Caki2 (cell line): Measurements from ENCODE around the gene CNFN. TPM values are rescaled to one million over a fixed set of nuclear protein-coding genes. Genes with fewer than 3 reads are reported as not detected.

Experiments
- DNase-seq: peaks from one replicate; pipeline ENCODE4 v3.0.0-alpha.2; 2015; ENCODE audit warnings: low read depth
- in situ Hi-C: cut with HindIII; loops from 2 replicates; pipeline ENCODE4 v1.10.0; 2016; ENCODE audit warnings: low sequenced_read_pairs, low pct_unique_long_range_greater_than_20kb, mixed read lengths
- total RNA-seq: library from RNA; depleted of rRNA; stranded (reverse); fragments of >200 nt; shearing (Covaris generic); gene quantifications from 2 replicates; pipeline ENCODE4 v1.2.3, GENCODE V29; 2014; ENCODE audit warnings: low replicate concordance

CNFN gene
- total RNA-seq, 1 experiment from 2014 or later, result not detected

DNA sequence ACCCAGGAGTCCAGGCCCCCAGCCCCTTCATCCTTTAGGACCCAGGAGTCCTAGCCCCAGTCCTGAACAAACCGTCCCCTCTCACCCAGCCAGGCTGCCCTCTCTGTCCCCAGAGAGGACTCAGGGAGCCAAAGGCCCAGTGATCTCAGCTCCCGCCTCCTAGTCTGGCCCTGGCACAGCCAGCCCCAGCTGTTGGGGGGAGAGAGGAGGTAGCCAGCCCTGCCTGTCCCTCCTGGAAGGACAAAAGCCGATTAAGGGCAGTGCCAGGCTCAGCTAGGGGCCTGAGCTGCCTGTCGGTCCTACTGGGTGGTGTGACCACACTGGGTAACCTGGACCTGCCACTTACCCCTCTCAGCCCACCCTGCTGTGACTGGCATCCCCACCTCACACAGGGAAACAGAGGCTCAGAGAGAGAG lies 22.6 kb upstream of the CNFN start:
- no peak for DNase-seq
- in situ Hi-C loops, result no loop called here

- in situ Hi-C loops, result no loop called here
- DNase-seq, result no peak
These were observed 22.1 kb upstream of the CNFN start for GRCh38 chr19:42412227-42412626.

DNA sequence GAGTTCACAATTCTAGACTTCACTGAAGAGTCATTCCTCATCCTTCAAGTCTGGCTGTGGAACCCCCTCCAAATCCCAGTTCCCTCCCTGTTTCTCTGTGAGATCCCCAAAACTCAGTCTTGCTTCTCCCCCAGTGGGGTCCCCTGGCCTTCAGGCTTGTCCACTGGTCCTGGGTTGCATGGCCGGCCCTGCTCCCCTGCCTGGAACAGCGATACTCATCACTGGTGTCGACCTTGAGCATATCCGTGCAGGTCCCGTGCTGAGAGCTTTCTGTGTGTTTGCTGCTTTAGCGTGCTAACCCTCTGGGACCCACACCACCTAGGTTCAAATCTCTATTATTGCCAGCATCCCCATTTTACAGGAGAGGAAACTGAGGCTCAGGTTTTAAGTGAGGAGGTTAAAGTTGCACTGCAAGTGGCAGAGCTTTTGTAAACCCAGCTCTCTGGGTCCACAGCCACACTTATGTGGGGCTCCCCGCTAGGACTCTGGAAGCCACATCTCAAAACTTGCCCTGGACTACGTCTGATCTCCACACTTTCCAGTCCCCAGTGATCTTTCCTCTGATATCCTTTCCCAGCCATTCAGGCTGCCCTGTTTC lies 21.6 kb upstream of the CNFN start:
- DNase-seq, result no peak
- in situ Hi-C loops, result no loop called here

- DNase-seq, result no peak
- in situ Hi-C loops, result no loop called here
These were observed 20.3 kb upstream of the CNFN start for GRCh38 chr19:42410371-42410770.

DNA sequence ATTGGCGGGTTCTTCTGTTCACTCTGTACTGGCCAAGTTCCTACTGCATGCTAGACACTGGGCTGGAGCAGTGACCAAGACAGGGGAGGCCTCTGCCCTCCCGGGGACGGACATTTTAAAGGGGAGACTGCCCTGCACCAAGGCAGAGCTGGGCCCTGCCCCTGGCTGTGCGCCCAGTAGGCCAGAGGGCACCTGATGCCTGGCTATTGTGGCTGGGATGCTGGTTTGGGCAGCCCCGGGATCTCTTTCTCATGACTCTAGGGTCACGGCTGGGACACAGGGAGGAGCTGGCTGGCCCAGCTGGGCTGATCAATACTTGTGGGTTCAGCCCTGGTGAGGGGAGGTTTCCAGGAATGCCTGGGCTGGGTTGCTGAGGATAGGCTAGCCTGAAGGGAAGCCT lies 19.4 kb upstream of the CNFN start:
- DNase-seq, result no peak
- in situ Hi-C loops, result no loop called here

GRCh38 chr19:42407816-42408175 lies 17.7 kb upstream of the CNFN start:
- in situ Hi-C loops, result no loop called here
- DNase-seq, result no peak

DNA sequence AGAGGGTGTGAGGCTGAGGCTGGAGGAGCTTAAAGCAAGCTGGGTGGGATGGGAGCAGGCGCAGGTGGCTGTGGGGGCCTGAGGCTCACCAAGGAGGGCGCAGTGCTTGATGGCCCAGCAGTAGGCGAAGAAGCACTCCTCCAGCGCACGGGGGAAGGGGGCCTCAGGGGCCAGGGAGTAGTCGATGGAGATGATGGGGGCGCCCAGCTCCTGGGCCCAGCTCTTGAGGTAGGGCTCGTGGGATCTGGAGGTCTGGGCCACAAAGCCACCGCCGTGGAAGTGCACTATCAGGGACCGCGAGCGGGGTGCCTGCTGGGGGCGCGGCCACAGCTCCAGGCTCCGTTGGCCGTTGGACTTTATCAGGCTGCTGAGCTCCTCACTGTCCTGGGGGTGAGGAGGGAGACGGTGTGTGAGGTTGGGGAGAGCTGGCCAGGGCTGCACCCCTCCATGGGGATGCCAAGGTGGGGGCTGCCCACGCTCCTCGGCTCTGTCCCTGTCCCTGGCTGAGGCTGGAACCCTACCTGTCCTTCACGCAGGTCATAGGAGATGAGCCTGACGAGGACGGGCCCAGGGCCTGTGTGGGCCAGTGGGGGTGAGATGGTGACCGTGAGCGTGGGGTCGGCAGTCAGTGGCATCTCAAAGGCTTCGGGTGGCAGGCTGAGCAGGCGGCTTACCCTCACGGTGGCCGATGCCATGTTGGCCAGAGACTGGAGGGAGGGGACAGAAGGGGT lies 17.2 kb upstream of the CNFN start:
- DNase-seq, result no peak
- in situ Hi-C loops, result no loop called here

DNA sequence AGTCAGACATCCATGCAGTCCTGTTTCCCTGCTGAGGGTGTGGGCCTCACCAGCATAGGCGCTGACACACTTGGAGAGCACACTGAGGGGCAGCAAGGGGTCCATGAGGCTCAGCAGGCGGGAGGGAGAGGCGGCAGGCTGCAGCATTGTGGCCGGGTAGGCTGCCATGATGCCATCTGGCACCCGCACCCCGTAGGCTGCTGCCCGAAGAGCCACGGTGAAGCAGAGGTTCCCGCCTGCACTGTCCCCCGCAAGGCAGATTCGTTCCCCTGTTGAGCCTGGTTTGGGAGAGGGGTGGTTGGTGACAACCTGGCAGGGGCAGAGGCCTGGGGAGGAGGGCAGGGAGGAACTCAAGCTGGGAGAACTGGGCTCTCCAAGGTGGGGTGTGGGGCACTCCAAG lies 16.0 kb upstream of the CNFN start:
- in situ Hi-C loops, result no loop called here
- DNase-seq, result no peak

- no peak for DNase-seq
- in situ Hi-C loops, result no loop called here
These were observed 13.5 kb upstream of the CNFN start for GRCh38 chr19:42403586-42403985.

- DNase-seq, result no peak
- in situ Hi-C loops, result no loop called here
These were observed 12.4 kb upstream of the CNFN start for GRCh38 chr19:42402376-42403116.

DNA sequence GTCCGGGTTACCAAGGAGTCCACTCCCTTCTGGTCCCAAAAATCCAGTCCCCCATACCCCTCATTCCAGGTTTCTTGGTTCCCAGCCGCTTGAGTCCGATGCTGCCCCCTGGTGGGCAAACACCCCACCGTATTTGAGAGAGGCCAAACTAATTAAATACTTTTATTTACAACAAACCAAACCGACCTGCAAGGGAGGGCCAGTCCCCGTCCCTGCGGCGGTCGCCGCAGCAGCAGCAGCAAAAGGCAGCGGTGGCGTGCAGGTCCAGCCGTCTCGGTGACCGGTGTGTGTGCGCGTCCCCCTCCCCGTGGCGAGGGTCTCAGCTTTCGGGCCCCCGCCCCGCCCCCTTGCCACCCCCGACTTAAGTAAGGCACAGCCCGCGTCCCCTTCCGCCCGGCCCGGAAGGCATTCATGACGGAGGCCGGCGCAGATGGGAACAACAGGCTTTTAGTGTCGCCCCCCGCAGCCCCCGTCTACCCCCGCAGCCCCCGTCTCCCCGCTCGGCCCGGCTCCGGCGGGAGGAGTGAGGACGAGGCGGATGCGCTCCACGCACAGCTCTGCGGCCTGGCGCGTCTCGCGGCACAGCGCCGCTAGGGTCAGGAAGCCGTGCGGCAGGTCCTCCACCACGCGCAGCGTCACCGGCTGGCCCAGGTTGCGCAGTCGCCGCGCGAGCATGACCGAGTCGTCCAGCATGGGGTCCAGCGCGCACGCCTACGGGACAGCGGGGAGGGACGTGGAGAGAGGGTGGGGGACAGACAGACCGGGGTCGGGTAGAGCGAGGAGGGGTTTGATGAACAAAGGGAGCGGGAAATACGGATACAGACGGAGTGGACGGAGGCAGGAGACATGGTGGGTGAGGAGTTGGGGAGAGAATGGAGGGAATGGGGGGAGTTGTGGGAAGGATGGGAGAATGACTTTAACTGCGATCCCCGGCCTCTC lies 11.5 kb upstream of the CNFN start:
- peak; percentile 61 for DNase-seq
- in situ Hi-C loops, result no loop called here

DNA sequence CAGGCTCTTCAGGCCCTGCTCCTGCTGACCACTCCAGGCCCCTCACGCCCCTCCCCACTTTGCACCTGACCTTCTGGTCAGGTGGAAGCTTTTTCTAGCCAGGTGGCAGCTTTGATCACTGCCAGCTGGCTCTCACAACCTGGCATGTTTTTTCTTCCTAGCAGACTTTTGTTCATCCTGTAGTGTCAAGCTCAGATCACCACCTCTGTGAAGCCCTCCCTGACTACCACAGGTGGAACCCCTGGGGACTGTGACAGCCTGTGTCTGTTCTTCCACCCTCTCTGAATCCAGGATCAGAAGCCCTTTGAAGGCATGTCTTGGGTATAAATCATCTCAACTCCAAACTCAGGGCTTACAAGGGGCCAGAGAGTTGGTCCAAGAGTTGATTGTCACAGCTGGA lies 10.3 kb upstream of the CNFN start:
- DNase-seq, result no peak
- in situ Hi-C loops, result no loop called here

DNA sequence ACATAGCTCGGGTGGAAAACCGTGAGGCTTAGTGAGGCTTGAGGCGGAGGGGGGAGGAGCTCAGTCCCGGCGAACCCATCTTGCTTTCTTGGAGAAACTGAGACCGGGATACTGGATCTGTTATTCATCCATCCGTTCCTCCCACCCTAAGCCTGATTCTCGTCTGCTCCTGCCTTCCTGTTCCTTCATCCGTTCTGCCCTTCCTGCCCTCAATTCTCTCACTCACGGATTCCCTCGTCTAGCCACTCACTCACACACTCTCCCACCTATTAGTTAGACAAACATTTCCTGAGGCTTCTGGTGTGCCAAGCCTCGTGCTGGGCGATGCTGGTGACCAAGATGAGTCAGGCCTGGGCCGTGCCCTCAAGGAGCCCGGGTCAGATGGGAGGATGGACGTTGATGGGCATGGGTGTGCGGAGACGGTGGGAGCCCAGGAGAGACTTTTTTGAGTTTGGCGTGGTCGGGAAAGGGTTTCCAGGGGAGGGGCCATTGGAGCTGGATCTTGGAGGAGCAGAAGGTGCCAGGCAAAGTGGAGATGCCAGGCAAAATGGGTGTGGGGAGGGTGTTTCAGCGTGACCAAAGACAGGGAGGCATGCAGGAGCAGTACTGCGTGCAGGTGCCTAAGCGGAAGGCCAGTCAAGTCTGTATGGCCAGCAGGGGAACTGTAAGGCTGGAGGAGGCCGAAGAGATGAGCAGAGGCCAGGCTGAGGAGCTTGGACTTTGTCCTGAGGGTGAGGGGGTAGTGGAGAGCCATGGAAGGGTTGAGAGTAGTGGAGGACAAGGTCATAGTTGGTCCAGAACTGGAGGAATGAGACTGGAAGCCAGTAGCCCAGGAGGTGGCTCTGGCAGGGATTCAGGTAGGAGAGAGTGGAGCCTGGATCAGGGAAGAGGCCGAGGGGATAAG lies 7.4 kb upstream of the CNFN start:
- DNase-seq, result no peak
- in situ Hi-C loops, result no loop called here

DNA sequence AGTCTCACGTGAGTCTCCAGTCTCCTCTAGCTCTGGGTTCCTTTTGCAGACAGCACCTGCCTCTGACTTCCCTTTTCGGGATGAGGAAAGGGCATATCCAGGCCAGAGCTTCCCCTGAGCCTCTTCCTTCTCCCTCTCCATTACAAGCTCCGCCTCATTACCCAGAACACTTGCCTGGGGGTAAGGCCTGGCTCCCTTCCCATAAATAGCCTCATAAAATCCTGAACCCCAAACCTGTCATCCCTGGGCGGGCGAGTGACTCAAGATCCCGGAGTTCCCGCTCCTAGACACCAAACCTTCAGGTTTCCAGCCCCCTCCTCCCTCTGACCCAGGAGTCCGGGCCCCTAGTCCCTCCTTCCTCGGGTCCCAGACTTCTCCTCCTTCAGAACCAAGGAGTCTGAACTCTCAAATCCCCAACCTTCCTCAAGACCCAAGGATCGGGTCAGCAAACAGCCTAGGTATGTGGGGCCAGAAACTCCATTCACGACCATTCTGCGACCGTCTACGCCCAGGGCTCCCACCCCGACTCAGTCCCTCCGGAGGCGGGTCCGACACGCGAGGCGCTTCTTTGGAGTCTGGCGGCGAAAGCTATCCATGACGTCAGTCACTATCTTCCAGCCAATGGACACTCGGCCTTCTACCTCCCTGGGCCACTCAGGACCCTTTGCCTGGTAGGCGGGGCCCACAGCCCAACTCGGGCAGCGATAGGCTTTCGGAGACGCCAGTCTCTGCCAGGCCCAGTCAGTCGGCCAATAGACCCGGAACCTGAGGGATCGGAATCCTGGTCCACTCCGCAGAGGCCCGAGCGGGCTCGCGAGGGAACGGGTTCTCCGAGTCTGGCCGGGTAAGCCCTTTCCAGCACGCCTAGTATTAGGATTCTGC lies 6.5 kb upstream of the CNFN start:
- DNase-seq, result peak; percentile 99
- in situ Hi-C loops, result no loop called here

GRCh38 chr19:42394751-42395150 lies 4.7 kb upstream of the CNFN start:
- in situ Hi-C loops, result no loop called here
- DNase-seq, result peak; percentile 51

DNA sequence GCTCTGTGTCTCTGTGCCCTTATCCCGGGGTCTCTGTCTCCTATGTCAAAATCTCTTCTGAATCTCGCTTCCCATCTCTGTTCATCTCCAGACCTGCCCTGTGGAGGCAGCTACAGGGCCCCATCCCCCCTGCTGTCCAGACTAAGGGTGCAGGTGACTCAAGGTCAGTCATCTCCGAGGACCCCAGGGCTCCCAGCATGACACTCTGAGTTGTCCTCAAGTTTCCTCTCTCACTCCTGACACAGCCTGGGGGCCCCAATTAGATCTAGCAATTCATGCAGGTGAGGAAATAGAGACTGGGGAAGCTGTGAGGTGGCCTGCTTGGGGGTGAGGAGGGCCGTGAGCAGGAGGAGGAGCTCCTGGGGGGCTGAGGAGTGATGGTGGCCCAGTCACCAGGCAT lies 2.1 kb upstream of the CNFN start:
- in situ Hi-C loops, result no loop called here
- no peak for DNase-seq
